Trophoblast cell (in vitro differentiated cells and primary cell): ENCODE data around the gene CDKAL1.

Source experiments
- DNase-seq, 2 donors: peaks; one replicate each; pipeline ENCODE4 v3.0.0-alpha.2; 2016
- H2AFZ ChIP-seq: 2 replicates; pipeline ENCODE4 v1.6.1; 2013; ENCODE audit warnings: low read length, moderate library complexity, mild to moderate bottlenecking; ENCODE audit not compliant: insufficient read depth, poor library complexity
- H2AK5ac ChIP-seq: 2 replicates; pipeline ENCODE4 v1.6.1; 2013; ENCODE audit warnings: mild to moderate bottlenecking, low read length
- H2BK120ac ChIP-seq: 2 replicates; pipeline ENCODE4 v1.6.1; 2013; ENCODE audit warnings: low read length, mild to moderate bottlenecking, moderate library complexity; ENCODE audit not compliant: insufficient read depth, poor library complexity
- H2BK12ac ChIP-seq: 2 replicates; pipeline ENCODE4 v1.6.1; 2013; ENCODE audit warnings: mild to moderate bottlenecking, low read length, moderate library complexity
- H2BK5ac ChIP-seq: 2 replicates; pipeline ENCODE4 v1.6.1; 2013; ENCODE audit warnings: low read length, low read depth, moderate library complexity, mild to moderate bottlenecking; ENCODE audit not compliant: poor library complexity
- H3K14ac ChIP-seq: 2 replicates; pipeline ENCODE4 v1.6.1; 2013; ENCODE audit warnings: mild to moderate bottlenecking, low read length
- H3K18ac ChIP-seq: 2 replicates; pipeline ENCODE4 v1.6.1; 2013; ENCODE audit warnings: mild to moderate bottlenecking, low read length
- H3K23ac ChIP-seq: 2 replicates; pipeline ENCODE4 v1.6.1; 2013; ENCODE audit warnings: low read length
- H3K27ac ChIP-seq: 2 replicates; pipeline ENCODE4 v1.5.1; 2013; ENCODE audit warnings: low read depth, mild to moderate bottlenecking, inconsistent platforms, low read length, moderate library complexity
- H3K27me3 ChIP-seq: 2 replicates; pipeline ENCODE4 v1.6.1; 2013; ENCODE audit warnings: inconsistent platforms, mild to moderate bottlenecking, low read length, moderate library complexity; ENCODE audit not compliant: insufficient read depth
- H3K36me3 ChIP-seq, 2 experiments: 1 replicate in 1 of 2; 2 replicates in 1 of 2; pipeline ENCODE4 v1.6.1; 2013; ENCODE audit warnings: low read length in 2 of 2, mild to moderate bottlenecking in 2 of 2, moderate library complexity in 1 of 2; ENCODE audit not compliant: insufficient read depth in 2 of 2, control insufficient read depth in 1 of 2
- H3K4ac ChIP-seq: 2 replicates; pipeline ENCODE4 v1.6.1; 2013; ENCODE audit warnings: low read depth, mild to moderate bottlenecking, low read length, moderate library complexity
- H3K4me1 ChIP-seq, 2 experiments: 1 replicate in 1 of 2; 2 replicates in 1 of 2; pipeline ENCODE4 v1.6.1; 2013; ENCODE audit warnings: low read length in 2 of 2, mild to moderate bottlenecking in 2 of 2, moderate library complexity in 1 of 2; ENCODE audit not compliant: insufficient read depth in 2 of 2, control insufficient read depth in 1 of 2
- H3K4me2 ChIP-seq: 2 replicates; pipeline ENCODE4 v1.6.1; 2013; ENCODE audit warnings: inconsistent platforms, mild to moderate bottlenecking, low read length, moderate library complexity
- H3K4me3 ChIP-seq: 2 replicates; pipeline ENCODE4 v1.5.1; 2013; ENCODE audit warnings: mild to moderate bottlenecking, low read depth, low read length, inconsistent platforms
- H3K79me1 ChIP-seq: one replicate; pipeline ENCODE4 v1.6.1; 2013; ENCODE audit warnings: low read length
- H3K79me2 ChIP-seq: 2 replicates; pipeline ENCODE4 v1.6.1; 2013; ENCODE audit warnings: low read length, mild to moderate bottlenecking; ENCODE audit not compliant: control insufficient read depth, insufficient read depth, poor library complexity
- H3K9ac ChIP-seq: 2 replicates; pipeline ENCODE4 v1.6.1; 2013; ENCODE audit warnings: mild to moderate bottlenecking, low read length
- H3K9me3 ChIP-seq: 2 replicates; pipeline ENCODE4 v1.6.1; 2013; ENCODE audit warnings: low read depth, mild to moderate bottlenecking, control low read depth, inconsistent platforms, low read length; ENCODE audit not compliant: insufficient read depth
- H4K12ac ChIP-seq: 2 replicates; pipeline ENCODE4 v1.6.1; 2013; ENCODE audit warnings: low read depth, mild to moderate bottlenecking, low read length, moderate library complexity
- H4K8ac ChIP-seq: 2 replicates; pipeline ENCODE4 v1.6.1; 2013; ENCODE audit warnings: low read depth, mild to moderate bottlenecking, low read length, moderate library complexity
- H4K91ac ChIP-seq: one replicate; pipeline ENCODE4 v1.6.1; 2013; ENCODE audit warnings: low read depth, mild to moderate bottlenecking, low read length, moderate library complexity
- WGBS: extraction: QIAGEN DNeasy Blood & Tissue Kit; methylation state at CpG from one replicate; pipeline ENCODE4 v1.1.7; 2013; ENCODE audit warnings: missing lambda C conversion rate; ENCODE audit not compliant: insufficient read length, insufficient coverage; ENCODE audit errors: extremely low coverage; 5-methylcytosine and 5-hydroxymethylcytosine counted together

The CDKAL1 gene

GRCh38 chr6:21031182-21031581 lies 496.9 kb downstream of the CDKAL1 start:
- H3K36me3 ChIP-seq: no peaks in the 10 kb centered on the region
- H2BK12ac ChIP-seq: no peak overlapping the region
- H3K9ac ChIP-seq: no peak overlapping the region
- no peak overlapping the region for H3K4me2 ChIP-seq
- H3K4me1 ChIP-seq: peaks cover 2 to 3% of the 10 kb centered on the region in 2 experiments
- H2AK5ac ChIP-seq: no peak overlapping the region
- H3K14ac ChIP-seq: no peak overlapping the region
- WGBS: no CpG with 5 or more reads among the region's 5 CpGs
- no peak overlapping the region for H4K12ac ChIP-seq
- H4K8ac ChIP-seq: no peak overlapping the region
- H3K23ac ChIP-seq: no peak overlapping the region
- peaks cover 5% of the 10 kb centered on the region for H3K79me1 ChIP-seq
- no peak overlapping the region for H2BK5ac ChIP-seq
- H4K91ac ChIP-seq: no peak overlapping the region
- H2AFZ ChIP-seq: no peak overlapping the region
- no peak overlapping the region for H3K4me3 ChIP-seq
- H2BK120ac ChIP-seq: no peak overlapping the region
- no peak overlapping the region for H3K27ac ChIP-seq
- DNase-seq: no peak
- H3K4ac ChIP-seq: no peak overlapping the region
- no peaks in the 10 kb centered on the region for H3K27me3 ChIP-seq
- no peaks in the 10 kb centered on the region for H3K79me2 ChIP-seq
- H3K18ac ChIP-seq: no peak overlapping the region
- H3K9me3 ChIP-seq: no peaks in the 10 kb centered on the region

- H4K12ac ChIP-seq: no peak overlapping the region
- H2BK12ac ChIP-seq: no peak overlapping the region
- no peak overlapping the region for H3K4ac ChIP-seq
- DNase-seq: no peak
- no peak overlapping the region for H2AK5ac ChIP-seq
- no peak overlapping the region for H3K27ac ChIP-seq
- no peak overlapping the region for H3K23ac ChIP-seq
- H3K9ac ChIP-seq: no peak overlapping the region
- no peaks in the 10 kb centered on the region for H3K9me3 ChIP-seq
- H3K4me3 ChIP-seq: no peak overlapping the region
- no peak overlapping the region for H2BK5ac ChIP-seq
- H2AFZ ChIP-seq: no peak overlapping the region
- H3K79me1 ChIP-seq: no peaks in the 10 kb centered on the region
- no peak overlapping the region for H3K14ac ChIP-seq
- H3K4me1 ChIP-seq: no peaks in the 10 kb centered on the region
- no peak overlapping the region for H3K18ac ChIP-seq
- no peaks in the 10 kb centered on the region for H3K27me3 ChIP-seq
- H3K79me2 ChIP-seq: no peaks in the 10 kb centered on the region
- no peak overlapping the region for H3K4me2 ChIP-seq
- H3K36me3 ChIP-seq: no peaks in the 10 kb centered on the region
- H4K8ac ChIP-seq: no peak overlapping the region
- WGBS: no CpG with 5 or more reads among the region's 1 CpG
- no peak overlapping the region for H2BK120ac ChIP-seq
- H4K91ac ChIP-seq: no peak overlapping the region
These were observed 498.8 kb downstream of the CDKAL1 start for GRCh38 chr6:21033084-21033483.

GRCh38 chr6:21033575-21034026 lies 499.3 kb downstream of the CDKAL1 start:
- Histone ChIP-seq H2BK5ac (no peak overlapping the region), H2AFZ (no peak overlapping the region), H3K4me1 (no peaks in the 10 kb centered on the region), H3K36me3 (no peaks in the 10 kb centered on the region), H3K4me2 (no peak overlapping the region), H2BK120ac (no peak overlapping the region), H3K79me1 (no peaks in the 10 kb centered on the region), H3K23ac (no peak overlapping the region), H4K91ac (no peak overlapping the region), H3K14ac (no peak overlapping the region), H3K9me3 (no peaks in the 10 kb centered on the region), H3K27ac (no peak overlapping the region), H3K4me3 (no peak overlapping the region), H3K79me2 (no peaks in the 10 kb centered on the region), H3K27me3 (no peaks in the 10 kb centered on the region), H3K18ac (no peak overlapping the region), H3K4ac (no peak overlapping the region), H4K8ac (no peak overlapping the region), H2BK12ac (no peak overlapping the region), H3K9ac (no peak overlapping the region), H2AK5ac (no peak overlapping the region), H4K12ac (no peak overlapping the region)
- WGBS: no CpG with 5 or more reads among the region's 4 CpGs
- DNase-seq: peak; percentile 70 to 83

GRCh38 chr6:21034345-21034744 lies 500.1 kb downstream of the CDKAL1 start:
- Histone ChIP-seq H3K4me2 (no peak overlapping the region), H3K23ac (no peak overlapping the region), H2BK5ac (no peak overlapping the region), H4K12ac (no peak overlapping the region), H4K91ac (no peak overlapping the region), H3K4me3 (no peak overlapping the region), H3K4me1 (no peaks in the 10 kb centered on the region), H3K36me3 (no peaks in the 10 kb centered on the region), H3K18ac (no peak overlapping the region), H2AK5ac (no peak overlapping the region), H3K4ac (no peak overlapping the region), H2BK120ac (no peak overlapping the region), H3K9me3 (no peaks in the 10 kb centered on the region), H3K9ac (no peak overlapping the region), H2AFZ (no peak overlapping the region), H3K79me2 (no peaks in the 10 kb centered on the region), H3K27me3 (no peaks in the 10 kb centered on the region), H3K14ac (no peak overlapping the region), H2BK12ac (no peak overlapping the region), H3K27ac (no peak overlapping the region), H4K8ac (no peak overlapping the region), H3K79me1 (no peaks in the 10 kb centered on the region)
- DNase-seq: no peak
- WGBS: no CpG with 5 or more reads among the region's 3 CpGs
